NT2/D1 (cell line): ENCODE data around the gene RPP14.

ENCODE experiments used
- DNase-seq: peaks from one replicate; pipeline ENCODE4 v3.0.0-alpha.2; 2011; ENCODE audit warnings: low read depth, low spot score
- H3K27me3 ChIP-seq: 2 replicates; pipeline ENCODE4 v1.6.0; 2011; ENCODE audit warnings: mild to moderate bottlenecking; ENCODE audit not compliant: insufficient read length, insufficient read depth
- H3K36me3 ChIP-seq: 2 replicates; pipeline ENCODE4 v1.6.1; 2011; ENCODE audit warnings: mild to moderate bottlenecking, low read length, mixed read lengths; ENCODE audit not compliant: insufficient read depth, insufficient read length
- H3K4me1 ChIP-seq: 2 replicates; pipeline ENCODE4 v1.5.1; 2011; ENCODE audit not compliant: insufficient read depth, insufficient read length
- H3K4me3 ChIP-seq: 2 replicates; pipeline ENCODE4 v1.5.1; 2011; ENCODE audit warnings: low read depth; ENCODE audit not compliant: insufficient read length
- H3K9ac ChIP-seq: 2 replicates; pipeline ENCODE4 v1.6.0; 2011; ENCODE audit warnings: low read depth; ENCODE audit not compliant: insufficient read length
- H3K9me3 ChIP-seq: 2 replicates; pipeline ENCODE4 v1.5.1; 2011; ENCODE audit warnings: mild to moderate bottlenecking, low read length; ENCODE audit not compliant: insufficient read depth
- SUZ12 ChIP-seq: IDR thresholded peaks from 2 replicates; pipeline ENCODE4 v1.6.1; 2011; ENCODE audit not compliant: insufficient read length, insufficient read depth; ENCODE audit errors: extremely low read depth
- YY1 ChIP-seq: IDR thresholded peaks from 2 replicates; pipeline ENCODE4 v1.6.1; 2011; ENCODE audit not compliant: insufficient read length, insufficient read depth
- ZNF274 ChIP-seq: IDR thresholded peaks from 2 replicates; pipeline ENCODE4 v1.6.1; 2011; ENCODE audit warnings: mild to moderate bottlenecking, low read depth, low read length

Gene RPP14

DNA sequence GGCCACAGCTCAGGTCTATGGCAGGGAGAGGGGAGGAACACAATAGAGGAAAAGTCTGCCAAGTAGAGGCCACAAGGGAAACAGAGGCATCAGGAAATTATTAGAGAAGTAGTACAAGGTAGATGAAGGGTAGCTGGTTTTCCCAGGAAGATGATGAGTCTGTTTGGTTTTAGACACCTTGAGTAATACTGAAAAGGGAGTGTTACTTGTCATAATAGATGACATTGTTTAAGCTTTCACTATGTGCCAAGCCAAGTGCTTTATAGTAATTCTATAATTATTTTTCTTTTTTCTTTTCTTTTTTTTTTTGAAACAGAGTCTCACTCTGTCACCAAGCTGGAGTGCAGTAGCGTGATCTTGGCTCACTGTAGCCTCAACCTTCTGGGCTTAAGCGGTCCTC lies 40.3 kb downstream of the RPP14 start:
- Histone ChIP-seq H3K9ac (no peak overlapping the region), H3K4me1 (no peaks in the 10 kb centered on the region), H3K9me3 (no peaks in the 10 kb centered on the region), H3K4me3 (no peak overlapping the region), H3K36me3 (no peaks in the 10 kb centered on the region), H3K27me3 (no peaks in the 10 kb centered on the region)
- TF ChIP-seq ZNF274 (no peak), YY1 (no peak), SUZ12 (no peak)
- no peak for DNase-seq

DNA sequence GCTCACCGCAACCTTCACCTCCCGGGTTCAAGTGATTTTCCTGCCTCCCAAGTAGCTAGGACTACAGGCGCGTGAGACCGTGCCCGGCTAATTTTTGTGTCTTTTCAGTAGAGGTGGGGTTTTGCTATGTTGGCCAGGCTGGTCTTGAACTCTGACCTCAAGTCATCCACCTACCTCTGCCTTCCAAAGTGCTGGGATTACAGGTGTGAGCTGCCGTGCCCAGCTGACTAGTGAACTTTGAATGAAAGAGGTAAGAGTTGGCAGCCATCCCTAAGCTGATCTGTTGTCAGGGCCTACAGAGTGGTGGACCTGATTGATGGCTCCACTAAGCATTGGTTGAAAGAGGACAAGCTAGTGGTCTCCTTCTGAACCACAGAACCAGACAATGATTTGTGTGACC lies 41.9 kb downstream of the RPP14 start:
- Histone ChIP-seq H3K4me1 (no peaks in the 10 kb centered on the region), H3K36me3 (no peaks in the 10 kb centered on the region), H3K4me3 (no peak overlapping the region), H3K27me3 (no peaks in the 10 kb centered on the region), H3K9me3 (no peaks in the 10 kb centered on the region), H3K9ac (no peak overlapping the region)
- no peak for TF ChIP-seq SUZ12
- TF ChIP-seq ZNF274, result no peak
- TF ChIP-seq YY1, result no peak
- no peak for DNase-seq

DNA sequence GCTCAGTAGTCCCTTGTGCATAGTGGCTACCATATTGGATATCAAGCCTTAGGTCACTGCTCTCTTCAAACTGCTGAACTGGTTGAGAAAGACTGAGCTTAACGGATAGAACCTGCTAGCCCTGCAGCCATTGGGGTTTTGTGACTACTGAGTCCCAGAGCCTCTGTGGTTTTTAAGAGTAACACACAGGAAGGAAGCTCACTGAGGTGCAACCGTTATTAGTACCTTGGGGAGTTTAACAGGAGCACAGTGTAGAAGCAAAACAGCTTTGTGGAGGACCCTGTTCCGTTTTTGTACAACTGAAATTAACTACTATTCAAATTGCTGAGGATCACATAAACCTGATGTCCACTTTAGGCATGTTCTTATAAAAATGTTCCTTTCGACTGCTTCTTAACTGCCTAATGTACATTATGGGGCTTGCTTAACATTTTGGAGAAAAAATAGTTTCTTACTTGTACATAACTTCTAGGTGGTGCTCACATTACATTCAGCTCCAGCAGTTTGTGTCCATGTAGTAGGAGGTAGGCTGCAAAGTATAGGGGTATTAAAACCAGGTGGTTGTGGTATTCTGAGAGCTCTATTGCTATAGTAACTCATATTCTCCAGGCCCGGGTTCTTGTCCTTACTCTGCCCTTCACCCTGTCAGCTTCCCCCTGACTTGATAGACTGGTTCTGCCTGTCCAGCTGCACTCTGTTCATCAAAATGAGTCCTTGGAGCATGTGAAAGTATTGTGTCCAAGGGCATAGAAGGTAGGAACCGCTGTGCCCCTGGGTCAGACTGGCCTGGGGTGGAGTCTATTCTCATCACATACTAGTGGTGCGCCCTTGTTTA lies 44.0 kb downstream of the RPP14 start:
- Histone ChIP-seq H3K36me3 (no peaks in the 10 kb centered on the region), H3K9ac (no peak overlapping the region), H3K4me3 (no peak overlapping the region), H3K27me3 (no peaks in the 10 kb centered on the region), H3K9me3 (no peaks in the 10 kb centered on the region), H3K4me1 (no peaks in the 10 kb centered on the region)
- no peak for DNase-seq
- TF ChIP-seq YY1, result no peak
- TF ChIP-seq SUZ12, result no peak
- TF ChIP-seq ZNF274, result no peak

DNA sequence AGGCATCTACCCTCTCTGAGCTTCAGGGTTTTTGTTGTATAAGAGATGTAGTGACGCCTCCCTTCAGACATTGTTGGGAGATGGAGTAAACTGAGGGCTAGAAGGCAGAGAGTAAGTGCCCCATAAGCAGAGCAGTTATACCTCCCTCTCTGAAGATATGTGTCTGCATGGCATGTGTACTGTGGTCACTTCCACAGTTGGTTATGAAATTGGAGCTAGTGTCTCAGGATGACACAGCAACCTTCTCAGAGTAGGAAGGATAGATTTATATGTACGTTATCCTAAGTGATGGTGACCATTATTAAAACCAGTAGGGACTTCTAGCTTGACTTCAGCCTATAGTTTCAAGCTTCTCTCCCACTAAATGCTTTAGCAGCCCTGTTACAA lies 44.6 kb downstream of the RPP14 start:
- H3K9ac ChIP-seq, result no peak overlapping the region
- no peaks in the 10 kb centered on the region for H3K4me1 ChIP-seq
- no peak for TF ChIP-seq SUZ12
- H3K4me3 ChIP-seq, result no peak overlapping the region
- no peaks in the 10 kb centered on the region for H3K27me3 ChIP-seq
- no peaks in the 10 kb centered on the region for H3K9me3 ChIP-seq
- DNase-seq, result no peak
- no peaks in the 10 kb centered on the region for H3K36me3 ChIP-seq

DNA sequence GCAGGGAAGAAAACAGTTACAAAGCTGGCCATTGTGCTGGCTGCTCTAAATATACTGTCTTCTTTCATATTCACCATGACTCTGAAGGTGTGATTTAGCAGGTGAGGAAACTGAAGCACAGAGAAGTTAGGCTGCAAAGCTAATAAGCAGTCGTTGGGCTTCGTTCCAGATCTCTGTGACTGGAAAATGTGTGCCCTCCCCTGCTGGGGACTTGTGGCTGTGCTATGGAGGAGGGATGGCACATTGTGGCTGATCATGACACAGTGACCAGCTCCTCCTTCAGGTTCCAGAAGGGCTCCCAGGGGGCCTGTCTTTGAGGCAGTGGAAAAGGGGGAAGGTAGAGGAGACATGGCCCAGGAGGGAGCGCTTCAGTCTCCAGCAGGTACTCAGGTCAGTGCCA lies 45.9 kb downstream of the RPP14 start:
- H3K4me3 ChIP-seq, result no peak overlapping the region
- no peaks in the 10 kb centered on the region for H3K27me3 ChIP-seq
- H3K36me3 ChIP-seq, result no peaks in the 10 kb centered on the region
- no peak for TF ChIP-seq ZNF274
- no peak for TF ChIP-seq SUZ12
- no peak for TF ChIP-seq YY1
- no peak overlapping the region for H3K9ac ChIP-seq
- no peaks in the 10 kb centered on the region for H3K4me1 ChIP-seq
- no peak for DNase-seq
- no peaks in the 10 kb centered on the region for H3K9me3 ChIP-seq

DNA sequence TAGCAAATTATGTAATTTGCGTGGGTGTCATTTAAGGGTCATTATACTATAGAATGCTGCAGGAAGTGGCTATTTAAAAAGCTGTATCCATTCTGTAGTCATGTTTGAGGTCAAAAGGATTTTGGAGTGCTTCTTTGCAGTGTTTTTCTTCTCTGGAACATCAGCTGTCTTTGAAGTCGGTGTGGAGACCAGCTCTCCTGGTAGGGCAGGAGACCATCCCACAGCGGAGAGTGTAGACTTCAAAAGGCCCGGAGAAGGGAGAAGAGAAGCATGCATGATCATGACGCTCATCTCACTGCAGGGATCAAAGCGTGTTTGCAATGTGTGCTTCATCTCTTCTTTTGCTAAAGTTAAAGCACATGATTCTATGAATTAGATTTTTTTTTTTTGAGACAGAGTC lies 46.6 kb downstream of the RPP14 start:
- no peak for DNase-seq
- H3K4me1 ChIP-seq, result no peaks in the 10 kb centered on the region
- no peaks in the 10 kb centered on the region for H3K9me3 ChIP-seq
- H3K27me3 ChIP-seq, result no peaks in the 10 kb centered on the region
- no peaks in the 10 kb centered on the region for H3K36me3 ChIP-seq
- H3K4me3 ChIP-seq, result no peak overlapping the region
- no peak overlapping the region for H3K9ac ChIP-seq
- no peak for TF ChIP-seq ZNF274
- TF ChIP-seq SUZ12, result no peak
- TF ChIP-seq YY1, result no peak

DNA sequence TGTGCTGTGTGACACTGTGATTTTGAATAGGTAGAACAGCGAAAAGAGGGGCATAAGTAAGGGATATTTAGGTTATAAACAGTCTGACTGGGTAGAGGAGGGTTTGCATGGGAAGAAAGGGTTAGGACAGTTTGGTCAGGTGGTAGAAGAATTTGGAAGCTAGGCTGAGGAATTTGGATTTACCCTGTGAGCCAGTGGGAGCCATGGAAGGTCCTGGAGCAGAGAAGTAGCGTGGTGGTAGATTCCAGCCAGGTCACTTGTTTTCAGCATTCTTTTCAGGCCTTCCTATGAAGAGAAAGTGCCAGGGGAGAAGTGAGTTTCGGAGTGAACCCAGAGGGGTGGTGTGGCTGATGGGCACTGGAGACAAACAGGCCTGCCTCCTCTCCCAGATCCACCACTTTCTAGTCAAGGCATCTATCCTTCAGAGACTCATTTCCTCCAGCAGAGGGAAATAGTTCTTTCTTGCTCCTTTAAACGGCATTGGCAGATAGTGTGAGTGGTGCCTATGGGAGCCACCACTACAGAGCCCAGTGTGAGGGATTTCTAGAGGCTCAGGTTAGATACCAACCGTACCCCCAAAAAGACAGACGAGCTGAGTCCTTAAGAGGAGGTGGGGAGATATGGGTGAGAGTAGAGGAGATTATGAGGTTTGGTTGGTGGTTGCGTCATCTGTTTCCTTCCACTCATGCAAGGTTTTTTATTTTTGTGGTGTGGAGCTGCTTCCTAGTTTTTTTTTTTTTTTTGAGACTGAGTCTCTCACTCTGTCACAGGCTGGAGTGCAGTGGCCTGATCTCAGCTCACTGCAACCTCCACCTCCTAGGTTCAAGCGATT lies 47.9 kb downstream of the RPP14 start:
- DNase-seq, result no peak
- H3K36me3 ChIP-seq, result no peaks in the 10 kb centered on the region
- no peak overlapping the region for H3K4me3 ChIP-seq
- H3K9me3 ChIP-seq, result no peaks in the 10 kb centered on the region
- no peak for TF ChIP-seq YY1
- no peak for TF ChIP-seq SUZ12
- TF ChIP-seq ZNF274, result no peak
- H3K4me1 ChIP-seq, result no peaks in the 10 kb centered on the region
- no peaks in the 10 kb centered on the region for H3K27me3 ChIP-seq
- H3K9ac ChIP-seq, result no peak overlapping the region
